ENCODE data around the gene CPNE6. TPM values are rescaled to one million over a fixed set of nuclear protein-coding genes. Genes with fewer than 3 reads are reported as not detected.

The CPNE6 gene
- total and polyA plus RNA-seq, 2 of the 13 experiments (the other 11 are each of a cell fraction or from before 2014, with no cell fraction given): not detected

- TF ChIP-seq HMGXB4 (CRISPR knock-in tag; IDR thresholded peaks at IDR 0.05; ENCODE audit: borderline replicate concordance in 1 of 2, low read depth in 1 of 2) (peak in 1 of 2 experiments; percentile 80; a peak in 3 of 4 replicates), ZSCAN31 (CRISPR knock-in tag; IDR thresholded peaks at IDR 0.05; ENCODE audit: low read depth) (peak; percentile 96), SOX13 (IDR thresholded peaks at IDR 0.05) (no peak; the same call in 1 of the 2 replicates), SOX13 (CRISPR knock-in tag; conservative IDR thresholded peaks at IDR 0.05 in 1 of 2, IDR thresholded peaks at IDR 0.05 in 1 of 2) (peak; percentile 4 to 78; a peak in 3 of 4 replicates), RERE (CRISPR knock-in tag; IDR thresholded peaks at IDR 0.05; ENCODE audit: low read depth) (no peak; the same call in 1 of the 2 replicates), ZNF749 (CRISPR knock-in tag; IDR thresholded peaks at IDR 0.05; ENCODE audit: borderline replicate concordance) (peak; percentile 96), ZFP82 (CRISPR knock-in tag; IDR thresholded peaks at IDR 0.05; ENCODE audit: borderline replicate concordance) (no peak), GRHL1 (CRISPR knock-in tag; conservative IDR thresholded peaks at IDR 0.05) (no peak), SAP130 (CRISPR knock-in tag; IDR thresholded peaks at IDR 0.05; ENCODE audit: low read depth) (peak; percentile 99), SNRNP70 (IDR thresholded peaks at IDR 0.05; ENCODE audit: low read depth, low read length) (no peak), ELF3 (CRISPR knock-in tag; IDR thresholded peaks at IDR 0.05) (peak; percentile 93), RORA (CRISPR knock-in tag; IDR thresholded peaks at IDR 0.05) (no peak), ZNF781 (CRISPR knock-in tag; IDR thresholded peaks at IDR 0.05; ENCODE audit: borderline replicate concordance, not compliant biosample characterization) (peak; percentile 97), CBX5 (CRISPR knock-in tag; IDR thresholded peaks at IDR 0.05; ENCODE audit: borderline replicate concordance) (peak; percentile 98), ZSCAN25 (CRISPR knock-in tag; IDR thresholded peaks at IDR 0.05) (peak; percentile 86; the same call in 1 of the 2 replicates), HES4 (CRISPR knock-in tag; IDR thresholded peaks at IDR 0.05; ENCODE audit: borderline replicate concordance) (peak; percentile 88; the same call in 1 of the 2 replicates), SP4 (CRISPR knock-in tag; IDR thresholded peaks at IDR 0.05) (no peak), PHB2 (IDR thresholded peaks at IDR 0.05; ENCODE audit: partially characterized antibody) (no peak), FOXK1 (CRISPR knock-in tag; IDR thresholded peaks at IDR 0.05; ENCODE audit: borderline replicate concordance, low read depth) (peak; percentile 99)
Observed at GRCh38 chr14:24114532-24115421, 43.4 kb downstream of the CPNE6 start, which contains the start of the genes DCAF11 and NRL (continued).

Data from HepG2 (cell line).